ENCODE measurements around the gene SCYGR5.

Gene SCYGR5

GRCh38 chr2:227665189-227665940 lies 1.2 kb upstream of the SCYGR5 start:
- TF ChIP-seq HOXA7 (CRISPR knock-in tag; IDR thresholded peaks at IDR 0.05; ENCODE audit: borderline replicate concordance): no peak
- TF ChIP-seq GLI2 (tag by site-specific recombination; IDR thresholded peaks at IDR 0.05; ENCODE audit: borderline replicate concordance, low read depth): no peak
- TF ChIP-seq ZFP37 (tag by site-specific recombination; IDR thresholded peaks at IDR 0.05): no peak
- no peak for TF ChIP-seq ZNF785 (tag by site-specific recombination; IDR thresholded peaks at IDR 0.05)
- no peak for TF ChIP-seq ZNF513 (tag by site-specific recombination; IDR thresholded peaks at IDR 0.05)
- TF ChIP-seq ZNF776 (tag by site-specific recombination; IDR thresholded peaks at IDR 0.05; ENCODE audit: borderline replicate concordance): no peak
- no peak for TF ChIP-seq ZNF26 (tag by site-specific recombination; IDR thresholded peaks at IDR 0.05)
- TF ChIP-seq SP3 (tag by site-specific recombination; IDR thresholded peaks at IDR 0.05): no peak
- no peak for TF ChIP-seq EGR2 (tag by site-specific recombination; IDR thresholded peaks at IDR 0.05; ENCODE audit: low read depth)
- TF ChIP-seq ZSCAN23 (tag by site-specific recombination; IDR thresholded peaks at IDR 0.05): no peak
- TF ChIP-seq, protein P1, sequence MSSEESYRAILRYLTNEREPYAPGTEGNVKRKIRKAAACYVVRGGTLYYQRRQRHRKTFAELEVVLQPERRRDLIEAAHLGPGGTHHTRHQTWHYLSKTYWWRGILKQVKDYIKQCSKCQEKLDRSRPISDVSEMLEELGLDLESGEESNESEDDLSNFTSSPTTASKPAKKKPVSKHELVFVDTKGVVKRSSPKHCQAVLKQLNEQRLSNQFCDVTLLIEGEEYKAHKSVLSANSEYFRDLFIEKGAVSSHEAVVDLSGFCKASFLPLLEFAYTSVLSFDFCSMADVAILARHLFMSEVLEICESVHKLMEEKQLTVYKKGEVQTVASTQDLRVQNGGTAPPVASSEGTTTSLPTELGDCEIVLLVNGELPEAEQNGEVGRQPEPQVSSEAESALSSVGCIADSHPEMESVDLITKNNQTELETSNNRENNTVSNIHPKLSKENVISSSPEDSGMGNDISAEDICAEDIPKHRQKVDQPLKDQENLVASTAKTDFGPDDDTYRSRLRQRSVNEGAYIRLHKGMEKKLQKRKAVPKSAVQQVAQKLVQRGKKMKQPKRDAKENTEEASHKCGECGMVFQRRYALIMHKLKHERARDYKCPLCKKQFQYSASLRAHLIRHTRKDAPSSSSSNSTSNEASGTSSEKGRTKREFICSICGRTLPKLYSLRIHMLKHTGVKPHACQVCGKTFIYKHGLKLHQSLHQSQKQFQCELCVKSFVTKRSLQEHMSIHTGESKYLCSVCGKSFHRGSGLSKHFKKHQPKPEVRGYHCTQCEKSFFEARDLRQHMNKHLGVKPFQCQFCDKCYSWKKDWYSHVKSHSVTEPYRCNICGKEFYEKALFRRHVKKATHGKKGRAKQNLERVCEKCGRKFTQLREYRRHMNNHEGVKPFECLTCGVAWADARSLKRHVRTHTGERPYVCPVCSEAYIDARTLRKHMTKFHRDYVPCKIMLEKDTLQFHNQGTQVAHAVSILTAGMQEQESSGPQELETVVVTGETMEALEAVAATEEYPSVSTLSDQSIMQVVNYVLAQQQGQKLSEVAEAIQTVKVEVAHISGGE (tag by site-specific recombination; conservative IDR thresholded peaks at IDR 0.05; ENCODE audit: low read depth): no peak
- TF ChIP-seq SETDB1 (IDR thresholded peaks at IDR 0.05; ENCODE audit: insufficient read length, low read length): no peak
- TF ChIP-seq ZBTB21 (tag by site-specific recombination; IDR thresholded peaks at IDR 0.05): no peak
- TF ChIP-seq ZNF624 (tag by site-specific recombination; IDR thresholded peaks at IDR 0.05): no peak
- no peaks in the 10 kb centered on the region for H3K9me3 ChIP-seq (ENCODE audit: control insufficient read depth, insufficient read depth, low read depth, low read length)
- H3K36me3 ChIP-seq (ENCODE audit: control insufficient read depth in 2 of 2, insufficient read depth in 1 of 2, low read length in 2 of 2): no peaks in the 10 kb centered on the region
- H3K4me1 ChIP-seq (ENCODE audit: control insufficient read depth, insufficient read depth, low read length): no peaks in the 10 kb centered on the region
- no peak overlapping the region for H3K4me3 ChIP-seq (ENCODE audit: low read depth, low read length)
- CTCF ChIA-PET: interaction anchor here (0.8 to 1.0 kb wide), 3 partner anchors 116 to 220 kb away, joined by 3 to 5 read pairs (median 3); no protein-coding TSS in a partner anchor
- no peak overlapping the region for H3K27ac ChIP-seq (ENCODE audit: extremely low read depth, low read depth, low read length)
- POLR2A ChIA-PET: no interaction called here

DNA sequence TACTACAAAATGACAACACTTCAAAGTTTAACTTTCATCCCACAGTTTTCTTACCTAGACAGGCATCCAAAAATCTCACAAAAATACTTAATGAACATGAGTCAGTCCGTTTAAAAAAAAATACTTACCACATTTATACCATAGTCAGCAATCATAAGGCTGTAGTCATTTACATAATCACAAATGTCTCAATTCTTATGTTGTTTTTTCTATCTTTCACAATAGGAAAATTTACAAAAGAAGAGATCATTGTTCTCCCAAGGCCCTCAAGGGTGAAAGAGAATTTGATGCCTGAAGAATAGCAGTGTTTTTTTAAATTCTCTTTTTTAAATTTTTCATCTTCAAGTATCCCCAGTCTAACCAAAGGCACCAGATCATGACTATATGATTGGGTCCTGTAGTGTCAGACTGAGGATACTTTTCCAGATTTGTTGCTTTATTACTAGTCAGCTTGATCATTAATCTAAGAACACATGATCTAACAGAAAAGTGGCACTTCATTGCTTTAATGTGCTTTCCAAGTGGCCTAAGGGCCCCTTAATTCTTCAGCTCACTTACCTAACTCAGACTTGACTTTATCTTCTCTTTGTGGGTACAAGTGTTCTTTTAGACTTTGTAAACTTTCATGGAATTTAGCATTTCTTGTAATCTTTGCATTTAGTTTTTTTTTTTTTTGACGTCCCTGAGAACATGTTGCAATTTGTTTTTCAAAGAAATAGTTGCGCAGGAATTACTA lies 4.7 kb downstream of the SCYGR5 start:
- Histone ChIP-seq H3K27ac (ENCODE audit: extremely low read depth, low read depth, low read length) (no peak overlapping the region), H3K36me3 (ENCODE audit: control insufficient read depth in 2 of 2, insufficient read depth in 1 of 2, low read length in 2 of 2) (no peaks in the 10 kb centered on the region), H3K4me3 (ENCODE audit: low read depth, low read length) (no peak overlapping the region), H3K4me1 (ENCODE audit: control insufficient read depth, insufficient read depth, low read length) (no peaks in the 10 kb centered on the region), H3K9me3 (ENCODE audit: control insufficient read depth, insufficient read depth, low read depth, low read length) (no peaks in the 10 kb centered on the region)
- POLR2A ChIA-PET: no interaction called here
- CTCF ChIA-PET: interaction anchor here (1.6 to 1.9 kb wide), 3 partner anchors 13 to 95 kb away, joined by 6 to 10 read pairs (median 9); no protein-coding TSS in a partner anchor
- no peak for TF ChIP-seq KLF7 (tag by site-specific recombination; IDR thresholded peaks at IDR 0.05; ENCODE audit: borderline replicate concordance)
- TF ChIP-seq ZNF114 (tag by site-specific recombination; IDR thresholded peaks at IDR 0.05): no peak
- TF ChIP-seq ZNF416 (tag by site-specific recombination; IDR thresholded peaks at IDR 0.05): no peak
- TF ChIP-seq ZSCAN4 (tag by site-specific recombination; IDR thresholded peaks at IDR 0.05): no peak
- no peak for TF ChIP-seq ZNF157 (tag by site-specific recombination; IDR thresholded peaks at IDR 0.05)
- no peak for TF ChIP-seq ZBTB20 (tag by site-specific recombination; IDR thresholded peaks at IDR 0.05)
- TF ChIP-seq, protein P2, sequence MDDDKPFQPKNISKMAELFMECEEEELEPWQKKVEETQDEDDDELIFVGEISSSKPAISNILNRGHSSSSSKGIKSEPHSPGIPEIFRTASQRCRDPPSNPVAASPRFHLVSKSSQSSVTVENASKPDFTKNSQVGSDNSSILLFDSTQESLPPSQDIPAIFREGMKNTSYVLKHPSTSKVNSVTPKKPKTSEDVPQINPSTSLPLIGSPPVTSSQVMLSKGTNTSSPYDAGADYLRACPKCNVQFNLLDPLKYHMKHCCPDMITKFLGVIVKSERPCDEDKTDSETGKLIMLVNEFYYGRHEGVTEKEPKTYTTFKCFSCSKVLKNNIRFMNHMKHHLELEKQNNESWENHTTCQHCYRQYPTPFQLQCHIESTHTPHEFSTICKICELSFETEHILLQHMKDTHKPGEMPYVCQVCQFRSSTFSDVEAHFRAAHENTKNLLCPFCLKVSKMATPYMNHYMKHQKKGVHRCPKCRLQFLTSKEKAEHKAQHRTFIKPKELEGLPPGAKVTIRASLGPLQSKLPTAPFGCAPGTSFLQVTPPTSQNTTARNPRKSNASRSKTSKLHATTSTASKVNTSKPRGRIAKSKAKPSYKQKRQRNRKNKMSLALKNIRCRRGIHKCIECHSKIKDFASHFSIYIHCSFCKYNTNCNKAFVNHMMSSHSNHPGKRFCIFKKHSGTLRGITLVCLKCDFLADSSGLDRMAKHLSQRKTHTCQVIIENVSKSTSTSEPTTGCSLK (tag by site-specific recombination; IDR thresholded peaks at IDR 0.05): no peak
- TF ChIP-seq ZNF214 (tag by site-specific recombination; IDR thresholded peaks at IDR 0.05; ENCODE audit: borderline replicate concordance): no peak
- no peak for TF ChIP-seq SP2 (tag by site-specific recombination; IDR thresholded peaks at IDR 0.05)

Data from HEK293 (cell line).